ENCODE measurements around the gene DSG3. TPM values are rescaled to one million over a fixed set of nuclear protein-coding genes. Genes with fewer than 3 reads are reported as not detected.

DSG3 gene
- total and polyA plus RNA-seq, 2 of the 8 experiments (the other 6 are each of a cell fraction or from before 2014, with no cell fraction given) = 0.03 to 0.07 TPM

- no peak for FAIRE-seq
These were observed 78.8 kb downstream of the DSG3 start for GRCh38 chr18:31526374-31526773.

More at GRCh38 chr18:31526374-31526773, 78.8 kb downstream of the DSG3 start:
- Histone ChIP-seq H2AFZ (ENCODE audit: low read length) (no peak overlapping the region), H2BK12ac (ENCODE audit: low read depth, low read length) (no peak overlapping the region), H4K5ac (ENCODE audit: insufficient read length, low read depth, low read length) (no peak overlapping the region), H3K79me1 (ENCODE audit: low read depth, low read length) (no peaks in the 10 kb centered on the region), H3K56ac (replicated peaks; ENCODE audit: insufficient read length, low read depth, low read length) (no peak overlapping the region), H2BK20ac (ENCODE audit: low read length) (no peak overlapping the region), H3K23ac (ENCODE audit: insufficient read length) (no peak overlapping the region), H2BK120ac (replicated peaks; ENCODE audit: low read depth, low read length) (no peak overlapping the region), H3K4me2 (ENCODE audit: insufficient read depth in 1 of 2, low read depth in 2 of 2, low read length in 2 of 2) (no peak overlapping the region), H4K8ac (ENCODE audit: extremely low read depth, insufficient read depth, low read length) (no peak overlapping the region), H2BK5ac (ENCODE audit: low read depth, low read length) (no peak overlapping the region), H4K91ac (replicated peaks; ENCODE audit: insufficient read length, low read length) (no peak overlapping the region), H4K20me1 (replicated peaks in 1 of 2; ENCODE audit: control insufficient read depth in 1 of 2, insufficient read depth in 2 of 2, low read length in 2 of 2) (no peaks in the 10 kb centered on the region), H3K27me3 (replicated peaks in 1 of 4; ENCODE audit: control insufficient read depth in 3 of 4, extremely low read depth in 1 of 4, insufficient read depth in 3 of 4, low read length in 3 of 4) (no peaks in the 10 kb centered on the region), H2AK5ac (ENCODE audit: low read depth, low read length) (no peak overlapping the region), H3K18ac (ENCODE audit: extremely low read depth, low read length) (no peak overlapping the region), H3K14ac (ENCODE audit: insufficient read length) (no peak overlapping the region), H3K9ac (replicated peaks in 1 of 4; ENCODE audit: extremely low read depth in 1 of 4, low read depth in 3 of 4, low read length in 3 of 4) (no peak overlapping the region), H3K79me2 (ENCODE audit: control insufficient read depth in 1 of 2, insufficient read depth in 2 of 2, low read length in 2 of 2) (no peaks in the 10 kb centered on the region), H3K27ac (ENCODE audit: low read depth, low read length) (no peak overlapping the region), H3K36me3 (ENCODE audit: control insufficient read depth in 2 of 4, insufficient read depth in 4 of 4, low read length in 3 of 4) (peaks cover 12 to 77% (median 56%) of the 10 kb centered on the region in 4 experiments), H3K4me3 (ENCODE audit: extremely low read depth in 1 of 4, insufficient read depth in 2 of 4, low read depth in 3 of 4, low read length in 4 of 4) (no peak overlapping the region), H3K4me1 (replicated peaks in 1 of 4; ENCODE audit: control insufficient read depth in 3 of 4, insufficient read depth in 4 of 4, low read length in 3 of 4) (no peaks in the 10 kb centered on the region), H3K4ac (replicated peaks; ENCODE audit: insufficient read length, low read depth, low read length) (no peak overlapping the region), H3K9me3 (ENCODE audit: insufficient read depth in 2 of 2, low read depth in 1 of 2, low read length in 1 of 2) (no peaks in the 10 kb centered on the region), H3K23me2 (ENCODE audit: low read depth, low read length) (no peaks in the 10 kb centered on the region), H2BK15ac (ENCODE audit: low read length) (no peak overlapping the region)
- DNase-seq (ENCODE audit: low read depth in 1 of 2, low spot score in 2 of 2) = no peak
- 92% methylated on average over 7 of the region's 7 CpGs; no CpG with 5 or more reads in 1 of the 2 experiments for WGBS, 2 experiments (ENCODE audit: extremely low coverage in 1 of 2, insufficient coverage in 1 of 2, insufficient read length in 1 of 2, insufficient replicate concordance in 2 of 2, low coverage in 1 of 2, low lambda C conversion rate in 2 of 2, missing lambda C conversion rate in 1 of 2)
- ChIA-PET POLR2A (ENCODE audit: partially characterized antibody) (no interaction called here), CTCF (ENCODE audit: partially characterized antibody) (interaction anchor here (0.7 to 2.1 kb wide), 6 partner anchors 11 to 526 kb away, joined by 3 to 7 read pairs (median 4); no protein-coding TSS in a partner anchor)

Measured in H1 (cell line).